ENCODE data around the gene PGPEP1. TPM values are rescaled to one million over a fixed set of nuclear protein-coding genes. Genes with fewer than 3 reads are reported as not detected.

PGPEP1 gene
- total RNA-seq, 6 experiments from 2014 or later: 33.0 to 55.5 (median 40.7) TPM

GRCh38 chr19:18385359-18385674, 44.9 kb downstream of the PGPEP1 start:
- TF ChIP-seq POLR2A (IDR thresholded peaks at IDR 0.05): no peak
- TF ChIP-seq CTCF (IDR thresholded peaks at IDR 0.05): no peak
- DNase-seq (no peak), ATAC-seq (no peak)
- intact Hi-C loops (cut with DNase I): no loop called here
- H3K4me1 ChIP-seq: peaks cover 0 to 47% (median 16%) of the 10 kb centered on the region in 4 donors
- WGBS (ENCODE audit: insufficient coverage, low coverage, low lambda C conversion rate, missing lambda C conversion rate): 93% methylated on average over 3 of the region's 3 CpGs
- H3K27me3 ChIP-seq: no peaks in the 10 kb centered on the region
- H3K27ac ChIP-seq: peak overlapping the region; percentile 53 to 90 (median 64)
- H3K9me3 ChIP-seq: no peaks in the 10 kb centered on the region
- no peak overlapping the region for H3K4me3 ChIP-seq
- no peaks in the 10 kb centered on the region for H3K36me3 ChIP-seq

DNA sequence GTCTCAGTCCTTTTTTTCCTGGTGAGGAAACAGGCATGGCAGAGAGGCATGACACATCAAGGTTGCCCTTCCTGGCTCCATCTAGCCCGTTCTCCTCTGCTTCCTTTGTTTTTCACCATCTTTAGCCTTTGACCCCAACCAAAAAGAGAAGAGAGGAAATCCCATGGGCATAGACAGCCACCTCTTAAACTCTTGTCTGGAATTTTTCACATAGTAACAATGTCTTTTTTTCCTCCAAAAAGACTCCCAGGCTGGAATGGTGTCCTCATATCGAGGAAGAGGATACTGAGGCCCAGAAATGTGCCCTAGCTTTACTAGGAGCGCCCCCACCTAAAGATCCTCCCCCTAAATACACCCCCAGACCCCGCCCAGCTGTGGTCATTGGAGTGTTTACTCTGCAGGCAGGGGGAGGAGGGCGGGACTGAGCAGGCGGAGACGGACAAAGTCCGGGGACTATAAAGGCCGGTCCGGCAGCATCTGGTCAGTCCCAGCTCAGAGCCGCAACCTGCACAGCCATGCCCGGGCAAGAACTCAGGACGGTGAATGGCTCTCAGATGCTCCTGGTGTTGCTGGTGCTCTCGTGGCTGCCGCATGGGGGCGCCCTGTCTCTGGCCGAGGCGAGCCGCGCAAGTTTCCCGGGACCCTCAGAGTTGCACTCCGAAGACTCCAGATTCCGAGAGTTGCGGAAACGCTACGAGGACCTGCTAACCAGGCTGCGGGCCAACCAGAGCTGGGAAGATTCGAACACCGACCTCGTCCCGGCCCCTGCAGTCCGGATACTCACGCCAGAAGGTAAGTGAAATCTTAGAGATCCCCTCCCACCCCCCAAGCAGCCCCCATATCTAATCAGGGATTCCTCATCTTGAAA, 45.5 kb downstream of the PGPEP1 start, which contains the start of gene GDF15:
Gene GDF15, plus strand, starts transcription at position 484 of the 868 bp plus-strand sequence. Its CDS starts 32 bp downstream, at position 516.
- peak; percentile 72 to 90 (median 80) for TF ChIP-seq CTCF (IDR thresholded peaks at IDR 0.05)
- peak; percentile 96 for TF ChIP-seq POLR2A (IDR thresholded peaks at IDR 0.05)
- 5% methylated on average over 6 of the region's 33 CpGs for WGBS (ENCODE audit: insufficient coverage, low coverage, low lambda C conversion rate, missing lambda C conversion rate)
- Histone ChIP-seq H3K27ac (peak within 1 kb of the TSS; percentile 53 to 90 (median 64)), H3K4me3 (peak within 1 kb of the TSS; percentile 27 to 66 (median 48)), H3K4me1 (peaks cover 0 to 42% (median 16%) of the 10 kb centered on the region in 4 donors), H3K9me3 (no peaks in the 10 kb centered on the region), H3K27me3 (no peaks in the 10 kb centered on the region), H3K36me3 (no peaks in the 10 kb centered on the region)
- ATAC-seq (peak; percentile 78 to 89 (median 84)), DNase-seq (peak; percentile 94 to 98 (median 97))
- intact Hi-C loops (cut with DNase I): no loop called here

GRCh38 chr19:18386543-18387271, 46.3 kb downstream of the PGPEP1 start:
- 80% methylated on average over 1 of the region's 14 CpGs for WGBS (ENCODE audit: insufficient coverage, low coverage, low lambda C conversion rate, missing lambda C conversion rate)
- Histone ChIP-seq H3K4me1 (peaks cover 0 to 40% (median 16%) of the 10 kb centered on the region in 4 donors), H3K4me3 (peak overlapping the region; percentile 27 to 66 (median 48)), H3K27ac (peak overlapping the region; percentile 53 to 90 (median 58)), H3K27me3 (no peaks in the 10 kb centered on the region), H3K9me3 (no peaks in the 10 kb centered on the region), H3K36me3 (no peaks in the 10 kb centered on the region)
- peak; percentile 24 to 56 (median 48) for ATAC-seq
- peak in 2 of 3 donors; percentile 79 to 83 for DNase-seq
- peak; percentile 17 for TF ChIP-seq POLR2A (IDR thresholded peaks at IDR 0.05)
- TF ChIP-seq CTCF (IDR thresholded peaks at IDR 0.05): no peak
- intact Hi-C loops (cut with DNase I): no loop called here

- H3K4me3 ChIP-seq: peak overlapping the region in 2 of 3 donors; percentile 23 to 66
- no peaks in the 10 kb centered on the region for H3K27me3 ChIP-seq
- intact Hi-C loops (cut with DNase I): no loop called here
- DNase-seq (peak; percentile 74 to 84 (median 82)), ATAC-seq (peak; percentile 24 to 54 (median 40))
- TF ChIP-seq CTCF (IDR thresholded peaks at IDR 0.05) (peak; percentile 87 to 98 (median 94)), POLR2A (IDR thresholded peaks at IDR 0.05) (peak; percentile 38)
- no peaks in the 10 kb centered on the region for H3K9me3 ChIP-seq
- H3K36me3 ChIP-seq: no peaks in the 10 kb centered on the region
- peak overlapping the region in 1 of 3 donors; percentile 40 for H3K27ac ChIP-seq
- H3K4me1 ChIP-seq: peaks cover 0 to 35% (median 12%) of the 10 kb centered on the region in 4 donors
- no CpG with 5 or more reads among the region's 86 CpGs for WGBS (ENCODE audit: insufficient coverage, low coverage, low lambda C conversion rate, missing lambda C conversion rate)
These were observed 47.9 kb downstream of the PGPEP1 start for GRCh38 chr19:18388100-18388959.

Data from right lobe of liver (tissue), 6 donors.